K562 treated with DMSO at 1 percent for 4 hours (cell line): Measurements from ENCODE around the gene NOP53. TPM values are rescaled to one million over a fixed set of nuclear protein-coding genes. Genes with fewer than 3 reads are reported as not detected.

Experiments
- total RNA-seq: library from RNA; unstranded; fragments of 300-600 nt; gene quantifications from 2 replicates; pipeline ENCODE4 v1.2.3, GENCODE V29; 2022; ENCODE audit not compliant: insufficient read depth

Gene NOP53
- total RNA-seq: 1,045 and 1,223 TPM in 2 replicates

GRCh38 chr19:47745010-47745901, at the start of gene NOP53:
Gene NOP53, plus strand, starts transcription at chr19:47745546. Its CDS starts 14 bp downstream, at chr19:47745560.

GRCh38 chr19:47713046-47714021, 32.0 kb upstream of the NOP53 start, which contains the start of gene EHD2:
Gene EHD2, plus strand, starts transcription at chr19:47713422. Its CDS starts 3,191 bp downstream, at chr19:47716613.

GRCh38 chr19:47778049-47778953, 33.0 kb downstream of the NOP53 start, which contains the start of gene SELENOW:
Gene SELENOW, plus strand, starts transcription at chr19:47778703. Its CDS starts 83 bp downstream, at chr19:47778786.

GRCh38 chr19:47804451-47804850, 59.1 kb downstream of the NOP53 start, which contains the start of gene TPRX1:
Gene TPRX1, minus strand, starts transcription at chr19:47804551. Its CDS starts 12 bp downstream, at chr19:47804539.

Other genes starting within 250 kb of the NOP53 start
- gene NAPA, start 230.5 kb upstream of the NOP53 start, total RNA-seq: 134 and 135 TPM in 2 replicates
- 0.44 and 0.96 TPM in 2 replicates for gene ZNF541, start 172.4 kb upstream of the NOP53 start, total RNA-seq
- 4.8 and 12.1 TPM in 2 replicates for gene BICRA, start 136.4 kb upstream of the NOP53 start, total RNA-seq
- gene EHD2, start 32.1 kb upstream of the NOP53 start, total RNA-seq: 21.0 and 25.2 TPM in 2 replicates
- 96.8 and 155 TPM in 2 replicates for gene SELENOW, start 33.2 kb downstream of the NOP53 start, total RNA-seq
- gene TPRX1, start 59.0 kb downstream of the NOP53 start, total RNA-seq: not detected in 2 replicates
- not detected in 2 replicates for gene CRX, start 76.4 kb downstream of the NOP53 start, total RNA-seq
- gene TPRX2, start 113.7 kb downstream of the NOP53 start, total RNA-seq: not detected in 2 replicates
- gene SULT2A1, start 140.8 kb downstream of the NOP53 start, total RNA-seq: 0.74 TPM in 1 of 2 replicates, not detected in the other
- not detected in 2 replicates for gene BSPH1, start 246.6 kb downstream of the NOP53 start, total RNA-seq
- gene ELSPBP1, start 249.1 kb downstream of the NOP53 start, total RNA-seq: 1.0 TPM in 1 of 2 replicates, not detected in the other